Kidney (tissue), 22 donors: ENCODE results near the gene DCAF5. TPM values are rescaled to one million over a fixed set of nuclear protein-coding genes. Genes with fewer than 3 reads are reported as not detected.

Experiments used
- DNase-seq, 5 donors: peaks; one replicate each; pipeline ENCODE4 v3.0.0-alpha.2; 2013 to 2020
- FAIRE-seq: peaks from 2 replicates; lab custom pipeline; 2012; peaks lifted over from hg19 to GRCh38; lab: Jason Lieb, UNC
- H3K27ac ChIP-seq, 2 donors: one replicate each; pipeline ENCODE4 v1.7.0; 2013; ENCODE audit warnings: low read depth in 2 of 2, low read length in 2 of 2, inconsistent platforms in 1 of 2
- H3K27me3 ChIP-seq: one replicate; pipeline ENCODE4 v1.7.1; 2013; ENCODE audit warnings: low read length, inconsistent platforms; ENCODE audit not compliant: control insufficient read depth, insufficient read depth
- H3K36me3 ChIP-seq, 3 donors: one replicate each; pipeline versions ENCODE4 v1.7.0 to v1.7.1; 2013; ENCODE audit warnings: low read length in 3 of 3, control low read depth in 1 of 3, inconsistent platforms in 1 of 3; ENCODE audit not compliant: insufficient read depth in 3 of 3, control insufficient read depth in 2 of 3
- H3K4me1 ChIP-seq, 3 donors: one replicate each; pipeline versions ENCODE4 v1.7.0 to v1.7.1; 2013; ENCODE audit warnings: low read length in 3 of 3, inconsistent platforms in 1 of 3, low read depth in 1 of 3; ENCODE audit not compliant: control insufficient read depth in 2 of 3, insufficient read depth in 2 of 3
- H3K4me3 ChIP-seq, 3 donors: one replicate each; pipeline versions ENCODE4 v1.7.0 to v1.8.1; 2013; ENCODE audit warnings: low read length in 3 of 3, control low read depth in 1 of 3, inconsistent platforms in 1 of 3
- H3K9ac ChIP-seq, 3 donors: one replicate each; pipeline versions ENCODE4 v1.7.0 to v1.7.1; 2013; ENCODE audit warnings: low read length in 3 of 3, control low read depth in 1 of 3, inconsistent platforms in 1 of 3
- H3K9me3 ChIP-seq, 3 donors: one replicate each; pipeline versions ENCODE4 v1.7.0 to v1.7.1; 2013; ENCODE audit warnings: low read length in 3 of 3, control low read depth in 1 of 3, inconsistent platforms in 1 of 3; ENCODE audit not compliant: control insufficient read depth in 2 of 3, insufficient read depth in 1 of 3
- CTCF ChIP-seq: IDR thresholded peaks from 3 replicates; pipeline ENCODE4 v1.5.1; 2012; ENCODE audit warnings: mild to moderate bottlenecking, moderate library complexity, borderline replicate concordance; ENCODE audit not compliant: insufficient read depth; ENCODE audit errors: extremely low read depth
- intact Hi-C: fragments of 100-400 bp; cut with DNase I; formaldehyde crosslinking; loops from one replicate; pipeline ENCODE4 v1.11.1; 2022
- long read RNA-seq, 10 donors: library from polyadenylated mRNA in 1 of 10; unstranded in 1 of 10; transcript quantifications; one replicate each; pipeline ENCODE4 v2.0.0 and lab custom pipeline, GENCODE V29; 2021 to 2026
- polyA plus RNA-seq: library from polyadenylated mRNA; stranded (reverse); fragments of 350-450 nt; fragmentation: Illumina TruSeq; extraction: RNeasy Lipid Tissue Mini Kit (QIAGEN cat#74804); gene quantifications from one replicate; pipeline ENCODE4 v1.2.3, GENCODE V29; 2014; ENCODE audit warnings: low read depth, low replicate concordance; ENCODE audit not compliant: insufficient read depth
- total RNA-seq: library from RNA; stranded (reverse); fragmentation: NEBNext Ultra II Directional; extraction: Animal tissue kit (Norgen Biotek cat#: 25700); gene quantifications from one replicate; pipeline ENCODE4 v1.2.1, GENCODE V29; 2021
- donor health status: control.
- donor health status: control.
- donor health status: control.
- donor health status: control.
- donor health status: control.
- donor health status: DM: yes; HTN: yes; CAD: no.
- donor health status: Normal renal cell carcinoma (clear cell type).

DCAF5 gene, protein sequence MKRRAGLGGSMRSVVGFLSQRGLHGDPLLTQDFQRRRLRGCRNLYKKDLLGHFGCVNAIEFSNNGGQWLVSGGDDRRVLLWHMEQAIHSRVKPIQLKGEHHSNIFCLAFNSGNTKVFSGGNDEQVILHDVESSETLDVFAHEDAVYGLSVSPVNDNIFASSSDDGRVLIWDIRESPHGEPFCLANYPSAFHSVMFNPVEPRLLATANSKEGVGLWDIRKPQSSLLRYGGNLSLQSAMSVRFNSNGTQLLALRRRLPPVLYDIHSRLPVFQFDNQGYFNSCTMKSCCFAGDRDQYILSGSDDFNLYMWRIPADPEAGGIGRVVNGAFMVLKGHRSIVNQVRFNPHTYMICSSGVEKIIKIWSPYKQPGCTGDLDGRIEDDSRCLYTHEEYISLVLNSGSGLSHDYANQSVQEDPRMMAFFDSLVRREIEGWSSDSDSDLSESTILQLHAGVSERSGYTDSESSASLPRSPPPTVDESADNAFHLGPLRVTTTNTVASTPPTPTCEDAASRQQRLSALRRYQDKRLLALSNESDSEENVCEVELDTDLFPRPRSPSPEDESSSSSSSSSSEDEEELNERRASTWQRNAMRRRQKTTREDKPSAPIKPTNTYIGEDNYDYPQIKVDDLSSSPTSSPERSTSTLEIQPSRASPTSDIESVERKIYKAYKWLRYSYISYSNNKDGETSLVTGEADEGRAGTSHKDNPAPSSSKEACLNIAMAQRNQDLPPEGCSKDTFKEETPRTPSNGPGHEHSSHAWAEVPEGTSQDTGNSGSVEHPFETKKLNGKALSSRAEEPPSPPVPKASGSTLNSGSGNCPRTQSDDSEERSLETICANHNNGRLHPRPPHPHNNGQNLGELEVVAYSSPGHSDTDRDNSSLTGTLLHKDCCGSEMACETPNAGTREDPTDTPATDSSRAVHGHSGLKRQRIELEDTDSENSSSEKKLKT
- total RNA-seq (51.0 TPM), polyA plus RNA-seq (17.3 TPM)
- long read RNA-seq, donor 1, full-length matches to known transcripts: 4 of 4 reads
- long read RNA-seq, donor 1, partial matches to known transcripts: 0 of 4 reads
- long read RNA-seq, donor 1, other reads (novel, unspliced or antisense): 0 of 4 reads
- long read RNA-seq, donor 2, full-length matches to known transcripts: 4 of 11 reads
- long read RNA-seq, donor 2, partial matches to known transcripts: 7 of 11 reads
- long read RNA-seq, donor 2, other reads (novel, unspliced or antisense): 0 of 11 reads
- long read RNA-seq, donor 3, full-length matches to known transcripts: 10 of 10 reads
- long read RNA-seq, donor 3, partial matches to known transcripts: 0 of 10 reads
- long read RNA-seq, donor 3, other reads (novel, unspliced or antisense): 0 of 10 reads
- long read RNA-seq, donor 4, full-length matches to known transcripts: 15 of 15 reads
- long read RNA-seq, donor 4, partial matches to known transcripts: 0 of 15 reads
- long read RNA-seq, donor 4, other reads (novel, unspliced or antisense): 0 of 15 reads
- long read RNA-seq, donor 5: 0 reads
- long read RNA-seq, donor 6, full-length matches to known transcripts: 2 of 2 reads
- long read RNA-seq, donor 6, partial matches to known transcripts: 0 of 2 reads
- long read RNA-seq, donor 6, other reads (novel, unspliced or antisense): 0 of 2 reads
- long read RNA-seq, donor 7, full-length matches to known transcripts: 10 of 44 reads
- long read RNA-seq, donor 7, partial matches to known transcripts: 1 of 44 reads
- long read RNA-seq, donor 7, other reads (novel, unspliced or antisense): 33 of 44 reads
- long read RNA-seq, donor 8, full-length matches to known transcripts: 8 of 29 reads
- long read RNA-seq, donor 8, partial matches to known transcripts: 21 of 29 reads
- long read RNA-seq, donor 8, other reads (novel, unspliced or antisense): 0 of 29 reads
- long read RNA-seq, donor 9, full-length matches to known transcripts: 4 of 4 reads
- long read RNA-seq, donor 9, partial matches to known transcripts: 0 of 4 reads
- long read RNA-seq, donor 9, other reads (novel, unspliced or antisense): 0 of 4 reads
- long read RNA-seq, donor 10, full-length matches to known transcripts: 7 of 7 reads
- long read RNA-seq, donor 10, partial matches to known transcripts: 0 of 7 reads
- long read RNA-seq, donor 10, other reads (novel, unspliced or antisense): 0 of 7 reads

GRCh38 chr14:69152902-69153151, at the start of gene DCAF5:
DCAF5 (minus strand) TSS chr14:69153119; CDS start chr14:69152978, 141 bp downstream.
- TF ChIP-seq CTCF: no peak
- intact Hi-C loops: no loop called here
- Histone ChIP-seq H3K4me1 (peaks cover 0 to 19% (median 9%) of the 10 kb centered on the region in 3 donors), H3K27ac (peak within 1 kb of the TSS; percentile 92 to 96), H3K9ac (peak within 1 kb of the TSS; percentile 71 to 91 (median 88)), H3K9me3 (no peaks in the 10 kb centered on the region), H3K27me3 (no peaks in the 10 kb centered on the region), H3K36me3 (peaks cover 2 to 6% (median 5%) of the 10 kb centered on the region in 3 donors), H3K4me3 (peak within 1 kb of the TSS; percentile 80 to 93 (median 86))
- FAIRE-seq: no peak
- peak in 3 of 5 donors; percentile 94 to 98 (median 96) for DNase-seq

DNA sequence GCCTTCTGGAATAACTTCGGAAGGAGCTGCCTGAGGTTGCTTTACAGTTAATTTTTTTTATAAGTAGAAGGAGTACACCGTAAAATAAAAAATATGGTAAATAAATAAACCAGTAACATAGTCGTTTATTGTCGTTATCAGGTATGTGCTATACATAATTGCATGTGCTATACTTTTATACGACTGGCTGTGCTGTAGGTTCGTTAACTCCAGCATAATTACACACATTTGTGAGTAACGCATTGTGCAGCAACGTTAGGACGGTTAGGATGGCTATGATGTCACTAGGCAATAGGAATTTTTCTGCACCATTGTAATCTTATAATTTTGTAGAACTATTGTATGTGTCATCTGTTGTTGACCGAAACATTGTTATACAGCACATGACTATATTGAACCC, 46.9 kb upstream of the DCAF5 start:
- no peaks in the 10 kb centered on the region for H3K36me3 ChIP-seq
- no peaks in the 10 kb centered on the region for H3K9me3 ChIP-seq
- no peak overlapping the region for H3K27ac ChIP-seq
- no peaks in the 10 kb centered on the region for H3K27me3 ChIP-seq
- H3K9ac ChIP-seq: no peak overlapping the region
- H3K4me3 ChIP-seq: no peak overlapping the region
- H3K4me1 ChIP-seq: no peaks in the 10 kb centered on the region
- FAIRE-seq (no peak), DNase-seq (no peak)
- intact Hi-C loops: no loop called here
- no peak for TF ChIP-seq CTCF

GRCh38 chr14:69193721-69194120, 40.8 kb upstream of the DCAF5 start:
- H3K9me3 ChIP-seq: no peaks in the 10 kb centered on the region
- H3K27ac ChIP-seq: no peak overlapping the region
- TF ChIP-seq CTCF: no peak
- FAIRE-seq (no peak), DNase-seq (no peak)
- H3K36me3 ChIP-seq: no peaks in the 10 kb centered on the region
- no peaks in the 10 kb centered on the region for H3K27me3 ChIP-seq
- H3K4me1 ChIP-seq: peaks cover 0 to 2% (median 0%) of the 10 kb centered on the region in 3 donors
- H3K4me3 ChIP-seq: no peak overlapping the region
- intact Hi-C loops: no loop called here
- H3K9ac ChIP-seq: no peak overlapping the region
